SK-N-SH (cell line): ENCODE results near the gene AVPR2. TPM values are rescaled to one million over a fixed set of nuclear protein-coding genes. Genes with fewer than 3 reads are reported as not detected.

Experiments used
- CTCF ChIA-PET: fragments of 300-600, 350-600 bp; formaldehyde crosslinking; extraction: SDS; loops from one replicate; lab custom pipeline; 2021; lab: Yijun Ruan, JAX
- POLR2A ChIA-PET: fragments of 350-600 bp; sonication (Branson Sonifier 250); formaldehyde crosslinking; extraction: SDS; loops from one replicate; lab custom pipeline; 2020; ENCODE audit warnings: antibody characterized with exemption, inconsistent platforms; lab: Yijun Ruan, JAX
- DNase-seq: peaks from one replicate; pipeline ENCODE4 v3.0.0; 2012
- H2AFZ ChIP-seq: fragments of 200-600 bp; sonication (generic); 2 replicates; pipeline ENCODE4 v1.8.1; 2016; ENCODE audit warnings: antibody characterized with exemption, mild to moderate bottlenecking, low read depth
- H3F3A ChIP-seq: fragments of 200-600 bp; sonication (generic); replicated peaks from 2 replicates; pipeline ENCODE3; 2016; ENCODE audit warnings: antibody characterized with exemption, mild to moderate bottlenecking; ENCODE audit not compliant: insufficient read depth
- H3K27ac ChIP-seq, 2 experiments: fragments of 200-500 bp in 1 of 2; fragments of 200-600 bp in 1 of 2; sonication (Bioruptor generic) in 1 of 2; sonication (generic), shearing (Covaris generic) in 1 of 2; 2 replicates each; pipeline versions ENCODE4 v1.5.1 to v1.6.1; 2014 to 2016; ENCODE audit warnings: low read depth in 2 of 2, inconsistent platforms in 1 of 2, low read length in 1 of 2, mild to moderate bottlenecking in 1 of 2, mixed read lengths in 1 of 2
- H3K27me3 ChIP-seq: fragments of 200-600 bp; sonication (generic), shearing (Covaris generic); 2 replicates; pipeline ENCODE4 v1.6.1; 2016; ENCODE audit warnings: mixed run types; ENCODE audit not compliant: insufficient read depth
- H3K36me3 ChIP-seq, 2 experiments: fragments of 200-500 bp in 1 of 2; fragments of 200-600 bp in 1 of 2; sonication (Bioruptor generic) in 1 of 2; sonication (generic) in 1 of 2; replicated peaks in 1 of 2; 2 replicates each; pipeline versions ENCODE3 to v1.5.1; 2014 to 2016; ENCODE audit warnings: low read length in 1 of 2, mild to moderate bottlenecking in 1 of 2; ENCODE audit not compliant: insufficient read depth in 2 of 2, control insufficient read depth in 1 of 2
- H3K4me1 ChIP-seq, 2 experiments: fragments of 200-500 bp in 1 of 2; fragments of 200-600 bp in 1 of 2; sonication (Bioruptor generic) in 1 of 2; sonication (generic), shearing (Covaris generic) in 1 of 2; 2 replicates each; pipeline versions ENCODE4 v1.5.1 to v1.6.1; 2014 to 2016; ENCODE audit warnings: low read depth in 1 of 2, low read length in 1 of 2, mixed run types in 1 of 2; ENCODE audit not compliant: insufficient read depth in 2 of 2, control insufficient read depth in 1 of 2
- H3K4me2 ChIP-seq: fragments of 200-600 bp; sonication (generic), shearing (Covaris generic); 2 replicates; pipeline ENCODE4 v1.6.1; 2017; ENCODE audit warnings: mixed run types
- H3K4me3 ChIP-seq, 2 experiments: fragments of 200-500 bp in 1 of 2; fragments of 200-600 bp in 1 of 2; sonication (Bioruptor generic) in 1 of 2; sonication (generic), shearing (Covaris generic) in 1 of 2; 2 replicates each; pipeline versions ENCODE4 v1.5.1 to v1.8.1; 2014 to 2016; ENCODE audit warnings: low read depth in 2 of 2, inconsistent platforms in 1 of 2, low read length in 1 of 2, mild to moderate bottlenecking in 1 of 2, mixed read lengths in 1 of 2, moderate library complexity in 1 of 2
- H3K79me2 ChIP-seq: fragments of 200-600 bp; sonication (generic); 2 replicates; pipeline ENCODE4 v1.8.1; 2017; ENCODE audit warnings: mild to moderate bottlenecking; ENCODE audit not compliant: insufficient read depth
- H3K9ac ChIP-seq: fragments of 200-600 bp; sonication (generic); 2 replicates; pipeline ENCODE4 v1.6.1; 2017; ENCODE audit warnings: mixed run types
- H3K9me2 ChIP-seq: fragments of 200-600 bp; sonication (generic); 2 replicates; pipeline ENCODE4 v1.6.1; 2017; ENCODE audit warnings: mixed run types
- H3K9me3 ChIP-seq: fragments of 200-600 bp; sonication (generic); 2 replicates; pipeline ENCODE4 v1.6.1; 2017; ENCODE audit warnings: mixed run types, mild to moderate bottlenecking, moderate library complexity
- H4K20me1 ChIP-seq: fragments of 200-600 bp; sonication (generic); 2 replicates; pipeline ENCODE4 v1.6.1; 2017; ENCODE audit warnings: mild to moderate bottlenecking, mixed run types; ENCODE audit not compliant: insufficient read depth
- CHD2 ChIP-seq: fragments of 150-350 bp; IDR thresholded peaks from 2 replicates; pipeline ENCODE4 v1.6.1; 2018; ENCODE audit warnings: low read length; ENCODE audit not compliant: partially characterized antibody
- EP300 ChIP-seq, 2 experiments: IDR thresholded peaks; 2 replicates each; pipeline versions ENCODE4 v1.4.0 to v1.6.1; 2012; ENCODE audit warnings: borderline replicate concordance in 1 of 2, low read depth in 1 of 2, low read length in 1 of 2
- EZH2phosphoT487 ChIP-seq: fragments of 200-600 bp; sonication (generic); IDR thresholded peaks from 2 replicates; pipeline ENCODE4 v1.6.1; 2017; ENCODE audit warnings: low read depth, mixed run types, mild to moderate bottlenecking, antibody characterized with exemption, moderate library complexity, borderline replicate concordance
- FOSL2 ChIP-seq: IDR thresholded peaks from 2 replicates; pipeline ENCODE4 v1.4.0; 2012; ENCODE audit warnings: low read depth, mild to moderate bottlenecking, moderate library complexity, borderline replicate concordance
- FOXM1 ChIP-seq: IDR thresholded peaks from 2 replicates; pipeline ENCODE4 v1.4.0; 2012; ENCODE audit warnings: low read depth, mild to moderate bottlenecking
- GATA2 ChIP-seq: sonication (generic); formaldehyde crosslinking; IDR thresholded peaks from 2 replicates; pipeline ENCODE4 v1.5.0; 2020; ENCODE audit warnings: mild to moderate bottlenecking, missing genetic modification reagents
- MAX ChIP-seq: IDR thresholded peaks from 2 replicates; pipeline ENCODE4 v1.4.0; 2012; ENCODE audit warnings: low read depth
- NFIC ChIP-seq: IDR thresholded peaks from 2 replicates; pipeline ENCODE4 v1.4.0; 2012; ENCODE audit warnings: borderline replicate concordance
- RAD21 ChIP-seq: IDR thresholded peaks from 2 replicates; pipeline ENCODE4 v1.6.1; 2012; ENCODE audit warnings: mild to moderate bottlenecking, low read length
- SMC3 ChIP-seq: IDR thresholded peaks from 2 replicates; pipeline ENCODE4 v1.6.1; 2012; ENCODE audit warnings: low read depth, low read length, improper control_type of control experiment
- TAF1 ChIP-seq: IDR thresholded peaks from 2 replicates; pipeline ENCODE4 v1.6.1; 2012; ENCODE audit warnings: low read depth, mild to moderate bottlenecking, low read length, moderate library complexity, borderline replicate concordance
- TCF12 ChIP-seq: IDR thresholded peaks from 2 replicates; pipeline ENCODE4 v1.4.0; 2012
- TEAD4 ChIP-seq: IDR thresholded peaks from 2 replicates; pipeline ENCODE4 v1.4.0; 2012; ENCODE audit warnings: mild to moderate bottlenecking, borderline replicate concordance; ENCODE audit not compliant: insufficient read depth
- YY1 ChIP-seq: IDR thresholded peaks from 2 replicates; pipeline ENCODE4 v1.4.0; 2012; ENCODE audit warnings: low read depth, mild to moderate bottlenecking
- ZBTB33 ChIP-seq: IDR thresholded peaks from 2 replicates; pipeline ENCODE4 v1.4.0; 2012; ENCODE audit warnings: low read depth, borderline replicate concordance
- WGBS: methylation state at CpG from one replicate; pipeline ENCODE4 v1.1.6; 2017; ENCODE audit warnings: low lambda C conversion rate; 5-methylcytosine and 5-hydroxymethylcytosine counted together
- polyA plus RNA-seq, 3 experiments: library from polyadenylated mRNA; depleted of rRNA; stranded (reverse); fragments of >200 nt; gene quantifications; 2 replicates each; pipeline ENCODE4 v1.2.3, GENCODE V29; 2012
- TF ChIP-seq, protein P1 (sequence below): fragments of 200-600 bp; sonication (generic); IDR thresholded peaks from 2 replicates; pipeline ENCODE4 v1.6.1; 2017; ENCODE audit warnings: antibody characterized with exemption, mild to moderate bottlenecking, moderate library complexity
- TF ChIP-seq, protein P2 (sequence below): IDR thresholded peaks from 2 replicates; pipeline ENCODE4 v1.6.1; 2012; ENCODE audit warnings: mild to moderate bottlenecking, low read depth, low read length, moderate library complexity
- TF ChIP-seq, protein P3 (sequence below): IDR thresholded peaks from 2 replicates; pipeline ENCODE4; 2012

The AVPR2 gene
- polyA plus RNA-seq, 1 of the 3 experiments (the other 2 are of a cell fraction) = not detected

- H3K4me2 ChIP-seq = no peak overlapping the region
- CTCF ChIA-PET = interaction anchor here (0.6 to 16.7 kb wide), 8 partner anchors 10 to 160 kb away, joined by 3 to 271 read pairs (median 12); partner anchors contain the start of genes NAA10, PLXNB3 and RENBP
These were observed 19.8 kb downstream of the AVPR2 start for GRCh38 chrX:153924149-153924861.

More at GRCh38 chrX:153924149-153924861, 19.8 kb downstream of the AVPR2 start:
- Histone ChIP-seq H4K20me1 (peaks cover 6% of the 10 kb centered on the region), H3K9me3 (no peaks in the 10 kb centered on the region), H3K36me3 (peaks cover 0 to 3% of the 10 kb centered on the region in 2 experiments), H3F3A (peaks cover 18% of the 10 kb centered on the region), H3K9ac (no peak overlapping the region), H3K4me3 (no peak overlapping the region), H3K27ac (no peak overlapping the region; a peak in 1 of 4 replicates), H3K4me1 (peaks cover 0 to 75% of the 10 kb centered on the region in 2 experiments; a peak in 1 of 4 replicates), H3K27me3 (peaks cover 23% of the 10 kb centered on the region; the same call in 1 of the 2 replicates), H2AFZ (no peak overlapping the region), H3K9me2 (no peaks in the 10 kb centered on the region), H3K79me2 (no peaks in the 10 kb centered on the region)
- TF ChIP-seq, protein P1, sequence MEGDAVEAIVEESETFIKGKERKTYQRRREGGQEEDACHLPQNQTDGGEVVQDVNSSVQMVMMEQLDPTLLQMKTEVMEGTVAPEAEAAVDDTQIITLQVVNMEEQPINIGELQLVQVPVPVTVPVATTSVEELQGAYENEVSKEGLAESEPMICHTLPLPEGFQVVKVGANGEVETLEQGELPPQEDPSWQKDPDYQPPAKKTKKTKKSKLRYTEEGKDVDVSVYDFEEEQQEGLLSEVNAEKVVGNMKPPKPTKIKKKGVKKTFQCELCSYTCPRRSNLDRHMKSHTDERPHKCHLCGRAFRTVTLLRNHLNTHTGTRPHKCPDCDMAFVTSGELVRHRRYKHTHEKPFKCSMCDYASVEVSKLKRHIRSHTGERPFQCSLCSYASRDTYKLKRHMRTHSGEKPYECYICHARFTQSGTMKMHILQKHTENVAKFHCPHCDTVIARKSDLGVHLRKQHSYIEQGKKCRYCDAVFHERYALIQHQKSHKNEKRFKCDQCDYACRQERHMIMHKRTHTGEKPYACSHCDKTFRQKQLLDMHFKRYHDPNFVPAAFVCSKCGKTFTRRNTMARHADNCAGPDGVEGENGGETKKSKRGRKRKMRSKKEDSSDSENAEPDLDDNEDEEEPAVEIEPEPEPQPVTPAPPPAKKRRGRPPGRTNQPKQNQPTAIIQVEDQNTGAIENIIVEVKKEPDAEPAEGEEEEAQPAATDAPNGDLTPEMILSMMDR = peak; percentile 39
- TF ChIP-seq SMC3 (0 out of 2 replicates have a peak, but pooled peaks have one; percentile 14), TEAD4 (no peak), RAD21 (peak; percentile 58), FOXM1 (no peak), NFIC (no peak), EP300 (IDR thresholded peaks at IDR 0.05; ENCODE audit: borderline replicate concordance in 1 of 2, low read depth in 1 of 2, low read length in 1 of 2) (no peak), MAX (no peak), CHD2 (no peak), ZBTB33 (no peak), GATA2 (CRISPR knock-in tag) (no peak), TAF1 (no peak), FOSL2 (no peak), YY1 (no peak), TCF12 (no peak), EZH2phosphoT487 (no peak)
- TF ChIP-seq, protein P2, sequence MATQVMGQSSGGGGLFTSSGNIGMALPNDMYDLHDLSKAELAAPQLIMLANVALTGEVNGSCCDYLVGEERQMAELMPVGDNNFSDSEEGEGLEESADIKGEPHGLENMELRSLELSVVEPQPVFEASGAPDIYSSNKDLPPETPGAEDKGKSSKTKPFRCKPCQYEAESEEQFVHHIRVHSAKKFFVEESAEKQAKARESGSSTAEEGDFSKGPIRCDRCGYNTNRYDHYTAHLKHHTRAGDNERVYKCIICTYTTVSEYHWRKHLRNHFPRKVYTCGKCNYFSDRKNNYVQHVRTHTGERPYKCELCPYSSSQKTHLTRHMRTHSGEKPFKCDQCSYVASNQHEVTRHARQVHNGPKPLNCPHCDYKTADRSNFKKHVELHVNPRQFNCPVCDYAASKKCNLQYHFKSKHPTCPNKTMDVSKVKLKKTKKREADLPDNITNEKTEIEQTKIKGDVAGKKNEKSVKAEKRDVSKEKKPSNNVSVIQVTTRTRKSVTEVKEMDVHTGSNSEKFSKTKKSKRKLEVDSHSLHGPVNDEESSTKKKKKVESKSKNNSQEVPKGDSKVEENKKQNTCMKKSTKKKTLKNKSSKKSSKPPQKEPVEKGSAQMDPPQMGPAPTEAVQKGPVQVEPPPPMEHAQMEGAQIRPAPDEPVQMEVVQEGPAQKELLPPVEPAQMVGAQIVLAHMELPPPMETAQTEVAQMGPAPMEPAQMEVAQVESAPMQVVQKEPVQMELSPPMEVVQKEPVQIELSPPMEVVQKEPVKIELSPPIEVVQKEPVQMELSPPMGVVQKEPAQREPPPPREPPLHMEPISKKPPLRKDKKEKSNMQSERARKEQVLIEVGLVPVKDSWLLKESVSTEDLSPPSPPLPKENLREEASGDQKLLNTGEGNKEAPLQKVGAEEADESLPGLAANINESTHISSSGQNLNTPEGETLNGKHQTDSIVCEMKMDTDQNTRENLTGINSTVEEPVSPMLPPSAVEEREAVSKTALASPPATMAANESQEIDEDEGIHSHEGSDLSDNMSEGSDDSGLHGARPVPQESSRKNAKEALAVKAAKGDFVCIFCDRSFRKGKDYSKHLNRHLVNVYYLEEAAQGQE = no peak
- TF ChIP-seq, protein P3, sequence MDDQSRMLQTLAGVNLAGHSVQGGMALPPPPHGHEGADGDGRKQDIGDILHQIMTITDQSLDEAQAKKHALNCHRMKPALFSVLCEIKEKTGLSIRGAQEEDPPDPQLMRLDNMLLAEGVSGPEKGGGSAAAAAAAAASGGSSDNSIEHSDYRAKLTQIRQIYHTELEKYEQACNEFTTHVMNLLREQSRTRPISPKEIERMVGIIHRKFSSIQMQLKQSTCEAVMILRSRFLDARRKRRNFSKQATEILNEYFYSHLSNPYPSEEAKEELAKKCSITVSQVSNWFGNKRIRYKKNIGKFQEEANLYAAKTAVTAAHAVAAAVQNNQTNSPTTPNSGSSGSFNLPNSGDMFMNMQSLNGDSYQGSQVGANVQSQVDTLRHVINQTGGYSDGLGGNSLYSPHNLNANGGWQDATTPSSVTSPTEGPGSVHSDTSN = no peak
- 39% methylated on average over 14 of the region's 14 CpGs for WGBS
- no peak for DNase-seq
- POLR2A ChIA-PET = interaction anchor here (0.8 to 2.0 kb wide), 2 partner anchors 10 to 46 kb away, joined by 3 to 6 read pairs; partner anchors contain the start of gene NAA10
